RWPE2 (cell line): Measurements from ENCODE around the gene PAIP1.
A peak's percentile ranks its signal among the peaks of the same experiment; 100 is the strongest.

Source experiments
- ATAC-seq: fragments of 200-7000 bp; cut with Tn5 transposase; 3 replicates; pipeline ENCODE4 v1.9.1; 2021; ENCODE audit warnings: low read depth
- DNase-seq: peaks from one replicate; pipeline ENCODE4 v3.0.0-alpha.2; 2020; ENCODE audit warnings: low spot score
- H3K27ac ChIP-seq: fragments of 450-650 bp; 2 replicates; pipeline ENCODE4 v1.5.1; 2017; ENCODE audit warnings: mild to moderate bottlenecking; ENCODE audit not compliant: poor library complexity, severe bottlenecking
- H3K27me3 ChIP-seq: fragments of 250-450 bp; sonication (Bioruptor Pico); 2 replicates; pipeline ENCODE4 v1.5.1; 2021; ENCODE audit warnings: mild to moderate bottlenecking, moderate library complexity; ENCODE audit not compliant: insufficient read depth, poor library complexity, severe bottlenecking
- H3K36me3 ChIP-seq: fragments of 250-450 bp; sonication (Bioruptor Pico); 2 replicates; pipeline ENCODE4 v1.5.1; 2020; ENCODE audit warnings: low read depth, mild to moderate bottlenecking, moderate library complexity
- H3K4me1 ChIP-seq: fragments of 250-450 bp; sonication (Bioruptor Pico); 2 replicates; pipeline ENCODE4 v1.5.1; 2021; ENCODE audit warnings: mild to moderate bottlenecking, moderate library complexity; ENCODE audit not compliant: insufficient read depth, poor library complexity, severe bottlenecking
- H3K4me3 ChIP-seq: fragments of 250-450 bp; sonication (Bioruptor Pico); 2 replicates; pipeline ENCODE4 v1.5.1; 2021; ENCODE audit warnings: mild to moderate bottlenecking, moderate library complexity; ENCODE audit not compliant: severe bottlenecking
- H3K9me3 ChIP-seq: fragments of 250-450 bp; sonication (Bioruptor Pico); 2 replicates; pipeline ENCODE4 v1.5.1; 2021; ENCODE audit warnings: mild to moderate bottlenecking, moderate library complexity; ENCODE audit not compliant: severe bottlenecking
- CTCF ChIP-seq: fragments of 450-650 bp; IDR thresholded peaks from one replicate; pipeline ENCODE4 v1.5.1; 2017; ENCODE audit warnings: mild to moderate bottlenecking, moderate library complexity; ENCODE audit not compliant: poor library complexity, severe bottlenecking

Gene PAIP1

GRCh38 chr5:43571237-43571636, 14.4 kb upstream of the PAIP1 start:
- no peak for DNase-seq
- Histone ChIP-seq H3K27ac (no peak overlapping the region), H3K27me3 (no peaks in the 10 kb centered on the region), H3K4me3 (peak overlapping the region; percentile 6), H3K4me1 (peaks cover 16% of the 10 kb centered on the region), H3K9me3 (peaks cover 2% of the 10 kb centered on the region), H3K36me3 (no peaks in the 10 kb centered on the region)
- ATAC-seq: no peak; the same call in 2 of the 3 replicates
- TF ChIP-seq CTCF: no peak

- no peak for TF ChIP-seq CTCF
- no peak for DNase-seq
- H3K27ac ChIP-seq: no peak overlapping the region
- no peak overlapping the region for H3K4me3 ChIP-seq
- H3K27me3 ChIP-seq: no peaks in the 10 kb centered on the region
- H3K9me3 ChIP-seq: no peaks in the 10 kb centered on the region
- no peak for ATAC-seq
- peaks cover 16% of the 10 kb centered on the region for H3K4me1 ChIP-seq
- H3K36me3 ChIP-seq: no peaks in the 10 kb centered on the region
Measured at GRCh38 chr5:43570450-43571158, 13.7 kb upstream of the PAIP1 start.

GRCh38 chr5:43569236-43569746, 12.4 kb upstream of the PAIP1 start:
- no peak for DNase-seq
- no peak for TF ChIP-seq CTCF
- H3K4me3 ChIP-seq: no peak overlapping the region
- peaks cover 16% of the 10 kb centered on the region for H3K4me1 ChIP-seq
- ATAC-seq: no peak
- no peak overlapping the region for H3K27ac ChIP-seq
- H3K9me3 ChIP-seq: no peaks in the 10 kb centered on the region
- no peaks in the 10 kb centered on the region for H3K27me3 ChIP-seq
- no peaks in the 10 kb centered on the region for H3K36me3 ChIP-seq

- no peak for TF ChIP-seq CTCF
- ATAC-seq: no peak
Measured at GRCh38 chr5:43567967-43568366, 11.1 kb upstream of the PAIP1 start.

GRCh38 chr5:43565043-43565442, 8.2 kb upstream of the PAIP1 start:
- DNase-seq (no peak), ATAC-seq (no peak)
- H3K36me3 ChIP-seq: no peaks in the 10 kb centered on the region
- TF ChIP-seq CTCF: no peak
- H3K4me1 ChIP-seq: no peaks in the 10 kb centered on the region
- H3K27ac ChIP-seq: no peak overlapping the region
- no peaks in the 10 kb centered on the region for H3K27me3 ChIP-seq
- H3K4me3 ChIP-seq: no peak overlapping the region
- H3K9me3 ChIP-seq: no peaks in the 10 kb centered on the region

More at GRCh38 chr5:43567967-43568366, 11.1 kb upstream of the PAIP1 start:
- DNase-seq: no peak
- Histone ChIP-seq H3K4me1 (peaks cover 8% of the 10 kb centered on the region), H3K36me3 (no peaks in the 10 kb centered on the region), H3K27ac (no peak overlapping the region), H3K4me3 (no peak overlapping the region), H3K27me3 (no peaks in the 10 kb centered on the region), H3K9me3 (no peaks in the 10 kb centered on the region)
